NCI-H345 treated with DMSO at 0.1 percent for 48 hours (cell line): ENCODE data around the gene SH3RF3.

Experiments
- DNase-seq: peaks from one replicate; lab custom pipeline; 2025; ENCODE audit not compliant: unreplicated experiment; lab: John Stamatoyannopoulos, UW

The SH3RF3 gene

DNA sequence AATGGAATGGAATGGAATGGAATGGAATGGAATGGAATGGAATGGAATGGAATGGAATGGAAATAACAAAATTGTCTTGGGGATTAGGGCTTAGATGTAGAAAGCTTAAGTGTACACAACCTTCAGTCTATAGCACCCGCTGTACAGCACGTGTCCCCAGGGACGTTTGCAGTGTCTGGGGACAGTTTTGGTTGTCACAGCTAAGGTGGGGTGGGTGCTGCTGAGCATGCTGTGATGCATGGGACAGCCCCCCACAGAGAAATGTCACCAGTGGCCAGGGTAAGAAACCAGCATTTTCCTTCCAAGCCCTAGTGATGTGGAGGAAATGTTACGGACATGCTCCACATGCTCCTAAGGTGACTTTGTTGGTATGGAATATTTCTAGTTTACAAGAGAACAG lies 70.8 kb downstream of the SH3RF3 start:
- no peak for DNase-seq

DNA sequence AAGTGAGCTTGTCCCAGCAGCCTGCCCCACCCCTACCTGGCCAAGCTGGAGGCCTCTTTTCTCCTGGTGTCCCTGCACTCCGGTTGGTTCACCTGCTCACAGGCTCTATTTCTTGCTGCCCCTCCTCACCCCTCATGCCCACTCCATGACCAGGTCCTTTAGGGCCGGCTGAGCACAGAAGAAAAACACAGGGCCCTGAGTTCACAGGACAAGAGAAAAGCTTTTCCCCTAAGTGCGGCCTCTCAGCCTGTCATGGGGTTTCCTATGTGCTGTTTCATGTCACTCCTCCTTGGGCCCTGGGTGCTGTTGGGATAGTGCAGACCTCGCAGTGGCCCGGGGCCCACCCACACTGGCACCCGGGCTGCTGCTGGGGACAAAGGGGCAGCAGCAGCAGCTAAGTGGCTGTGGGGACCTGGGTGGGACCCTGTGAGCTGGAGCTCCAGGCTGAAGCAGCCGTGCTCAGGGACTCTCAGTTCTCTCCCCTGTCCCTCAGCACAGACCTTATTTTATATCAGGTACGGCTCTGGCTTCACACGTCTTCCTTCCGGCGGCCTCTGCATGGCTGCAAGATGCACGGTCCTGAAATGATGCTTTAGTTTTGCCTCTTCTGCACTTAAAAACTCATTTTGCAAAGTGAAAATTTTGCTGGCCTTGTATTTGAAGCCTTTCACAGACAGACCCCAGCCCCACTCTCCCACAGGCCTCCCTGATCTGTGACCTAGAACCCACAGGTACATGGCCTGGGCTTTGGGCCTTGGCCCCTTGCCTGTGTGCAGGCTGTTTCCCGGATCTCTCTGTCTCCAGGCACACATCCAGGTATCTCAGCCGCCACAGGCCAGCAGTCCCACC lies 71.8 kb downstream of the SH3RF3 start:
- no peak for DNase-seq

DNA sequence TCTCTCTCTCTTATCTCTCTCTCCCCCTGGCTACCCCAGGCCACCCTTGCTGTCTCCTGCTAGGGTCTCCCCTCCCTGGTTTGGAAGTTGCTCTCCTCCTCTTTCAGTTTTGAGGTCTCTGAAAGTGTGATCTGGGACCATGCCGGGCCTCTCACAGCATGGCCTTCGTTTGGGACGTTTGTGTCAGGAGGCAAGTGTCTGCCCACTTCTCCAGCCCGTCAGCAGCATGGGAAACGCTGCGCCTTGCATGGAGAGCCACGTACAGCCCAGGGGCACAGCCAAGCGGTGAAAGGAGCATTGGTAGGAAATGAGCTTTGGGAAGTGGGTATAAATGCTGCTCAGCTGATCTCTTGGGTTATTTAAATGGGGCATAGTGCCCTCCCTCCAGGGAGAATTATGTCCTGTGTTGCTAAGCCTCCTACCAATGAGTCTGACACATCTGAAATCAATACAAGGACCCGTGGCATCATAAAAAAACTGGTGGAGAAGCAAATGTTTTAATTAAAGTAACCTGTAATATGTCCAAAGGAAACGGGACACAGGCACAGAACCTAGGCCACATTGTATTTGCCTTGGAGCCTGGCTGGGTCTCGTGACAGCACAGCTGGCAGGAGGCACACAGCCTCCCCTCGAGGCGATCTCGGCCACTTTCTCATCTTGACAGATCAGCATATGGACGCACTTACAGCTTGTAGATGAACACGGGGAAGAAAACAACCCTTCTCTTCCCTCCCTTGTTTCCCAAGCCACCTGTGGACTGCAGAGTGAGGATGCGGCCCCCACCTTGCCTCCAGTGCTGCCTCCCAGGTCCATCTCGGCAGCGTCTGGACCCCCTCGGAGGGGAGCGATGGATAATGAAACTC lies 72.7 kb downstream of the SH3RF3 start:
- no peak for DNase-seq

DNA sequence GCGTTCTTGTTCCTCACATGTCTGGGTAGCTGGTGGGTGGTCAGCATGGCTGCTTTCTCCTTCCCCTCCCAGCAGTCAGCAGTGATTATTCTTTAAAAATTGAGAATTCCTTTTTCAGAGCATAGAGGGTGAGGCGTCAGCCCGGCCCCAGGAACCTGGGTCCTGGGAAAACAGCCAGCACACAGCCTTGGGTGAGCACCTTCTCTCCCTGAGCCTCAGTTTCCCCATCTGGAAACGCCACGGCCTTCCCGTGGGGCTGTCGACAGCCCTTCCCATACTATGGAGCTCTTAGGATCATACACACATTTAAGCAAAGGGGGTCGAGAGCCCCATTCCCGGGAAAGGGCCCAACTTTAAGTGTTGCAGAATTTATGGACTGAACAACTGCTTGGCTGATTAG lies 73.5 kb downstream of the SH3RF3 start:
- no peak for DNase-seq

GRCh38 chr2:109203246-109204011 lies 74.4 kb downstream of the SH3RF3 start:
- no peak for DNase-seq

GRCh38 chr2:109204412-109204811 lies 75.4 kb downstream of the SH3RF3 start:
- DNase-seq = no peak

DNA sequence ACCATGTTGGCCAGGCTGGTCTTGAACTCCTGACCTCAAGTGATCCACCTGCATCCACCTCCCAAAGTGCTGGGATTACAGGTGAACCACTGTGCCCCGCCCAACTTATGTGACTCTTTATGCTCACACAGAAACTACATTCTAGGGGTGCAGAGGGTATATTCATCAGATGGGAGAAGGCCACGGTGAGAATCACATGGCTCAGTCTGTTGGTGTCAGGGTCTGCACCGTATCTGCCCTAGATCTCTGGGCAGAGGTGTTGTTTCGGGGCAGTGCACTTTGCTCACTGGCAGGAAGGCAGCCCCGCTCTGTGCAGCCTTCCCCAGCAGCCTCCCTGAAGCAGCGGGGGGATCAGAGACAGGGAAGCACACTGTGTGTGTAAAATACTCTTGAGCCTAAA lies 76.4 kb downstream of the SH3RF3 start:
- DNase-seq = no peak

- DNase-seq = no peak
Observed at GRCh38 chr2:109206569-109207146, 77.7 kb downstream of the SH3RF3 start.

GRCh38 chr2:109207176-109207575 lies 78.2 kb downstream of the SH3RF3 start:
- no peak for DNase-seq

DNA sequence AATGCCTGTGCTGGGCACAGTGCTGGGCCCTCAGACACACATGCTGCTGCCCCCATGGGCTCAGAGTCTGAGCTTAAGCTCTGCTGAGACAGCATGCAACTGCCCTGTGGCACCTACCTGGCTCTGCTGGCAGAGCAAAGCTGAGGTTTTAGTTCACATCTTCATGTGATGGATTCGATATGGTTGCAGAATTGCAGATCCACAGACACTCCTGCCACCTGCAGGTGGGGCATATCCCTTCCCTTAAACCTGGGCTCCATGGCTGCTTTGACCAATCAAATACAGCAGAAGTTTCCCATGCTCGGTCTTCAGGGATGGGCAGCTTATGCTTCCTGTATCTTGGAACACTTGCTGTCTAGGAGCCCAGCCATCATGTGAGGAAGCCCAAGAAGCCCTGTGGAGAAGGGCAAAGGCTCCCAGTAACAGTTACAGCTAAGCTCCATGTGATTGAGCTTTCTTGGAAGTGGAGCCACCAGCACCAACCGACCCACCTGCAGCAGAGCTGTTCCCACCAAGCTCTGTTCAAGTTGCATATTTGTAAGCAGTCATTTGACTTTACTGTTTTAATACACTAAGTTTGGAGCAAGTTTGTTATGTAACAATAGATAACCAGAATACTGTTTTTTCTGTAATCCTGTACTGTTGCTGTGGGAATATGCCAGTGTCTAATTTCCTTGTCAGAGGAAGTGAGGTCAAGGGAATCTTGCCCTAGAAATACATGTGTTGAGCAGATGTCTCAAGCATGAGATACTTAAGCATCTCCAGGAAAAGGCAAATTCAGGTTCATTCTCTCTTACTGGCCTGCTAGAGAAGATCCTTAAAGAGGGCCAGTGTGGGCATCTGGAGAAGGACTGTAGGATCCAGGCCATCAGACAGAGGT lies 79.3 kb downstream of the SH3RF3 start:
- DNase-seq = no peak

GRCh38 chr2:109208951-109209335 lies 79.9 kb downstream of the SH3RF3 start:
- DNase-seq = no peak

DNA sequence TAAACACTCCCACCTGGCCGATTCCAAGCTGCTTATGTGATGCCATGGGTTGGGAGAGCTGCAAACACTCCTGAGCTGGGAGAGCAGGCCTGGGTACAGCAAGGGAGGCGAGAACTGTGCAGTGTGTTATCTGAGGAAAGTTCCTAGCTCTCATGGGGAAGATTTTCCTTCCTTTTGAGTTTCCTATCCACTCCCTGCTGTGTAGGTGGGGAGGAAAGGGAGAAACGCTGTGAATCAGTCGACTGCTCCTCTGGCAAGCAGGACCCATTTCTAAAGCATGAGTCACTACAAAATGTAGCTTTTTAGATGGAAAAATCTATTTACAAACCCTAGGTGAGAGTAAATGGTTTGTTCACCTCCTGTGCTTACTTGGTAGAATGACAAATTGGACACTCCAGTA lies 80.4 kb downstream of the SH3RF3 start:
- DNase-seq = no peak

DNA sequence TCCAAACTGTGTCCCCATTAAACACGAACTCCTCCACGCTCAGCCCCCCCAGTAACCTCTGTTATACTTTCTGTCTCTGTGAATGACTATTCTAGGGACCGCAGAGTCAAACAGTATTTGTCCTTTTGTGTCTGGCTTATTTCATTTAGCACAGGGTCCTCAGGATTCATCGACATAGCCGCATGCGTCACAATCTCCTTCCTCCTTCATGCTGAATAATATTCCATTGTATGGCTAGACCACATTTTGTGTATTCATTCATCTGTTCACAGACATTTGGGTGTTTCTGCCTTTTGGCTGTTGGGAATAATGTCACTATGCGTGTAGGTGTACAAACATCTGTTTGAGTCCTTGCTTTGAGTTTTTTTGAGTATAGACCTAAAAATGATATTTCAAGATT lies 80.9 kb downstream of the SH3RF3 start:
- no peak for DNase-seq

DNA sequence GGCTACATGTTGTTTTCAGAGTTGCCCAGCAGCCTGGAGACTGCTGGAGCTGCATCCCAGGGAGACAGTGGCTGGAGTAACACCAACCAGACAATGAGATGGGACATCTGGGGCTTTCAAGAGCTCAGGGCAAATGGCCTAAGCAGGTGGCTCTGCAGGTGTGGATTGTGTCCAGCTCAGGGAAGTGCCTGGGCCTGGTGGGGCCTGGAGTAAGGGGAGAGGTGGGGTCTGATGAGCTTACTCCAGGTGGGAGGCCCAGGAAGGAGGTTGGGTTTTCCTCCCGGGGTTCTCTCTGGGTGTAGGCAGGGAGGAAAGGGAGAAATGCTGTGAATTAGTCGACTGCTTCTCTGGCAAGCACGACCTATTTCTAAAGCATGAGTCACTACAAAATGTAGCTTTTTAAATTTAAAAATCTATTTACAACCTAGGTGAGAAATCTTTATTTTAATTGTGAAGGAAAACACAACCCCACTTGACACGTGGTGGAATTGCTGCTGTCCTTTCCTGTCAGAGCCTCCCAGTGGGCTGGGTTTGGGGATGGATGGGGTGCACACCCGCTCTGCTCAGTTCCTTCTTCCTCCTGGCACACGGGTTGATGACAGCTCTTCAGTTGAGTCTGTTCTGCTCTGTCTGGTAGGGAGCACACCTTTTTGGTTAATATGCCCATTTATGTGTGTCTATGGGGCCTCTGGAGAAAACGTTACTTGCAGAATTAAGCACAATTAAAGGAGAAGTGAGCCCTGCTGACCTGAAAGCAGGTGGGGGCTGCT lies 81.6 kb downstream of the SH3RF3 start:
- DNase-seq = no peak

GRCh38 chr2:109211315-109211714 lies 82.3 kb downstream of the SH3RF3 start:
- DNase-seq = no peak

DNA sequence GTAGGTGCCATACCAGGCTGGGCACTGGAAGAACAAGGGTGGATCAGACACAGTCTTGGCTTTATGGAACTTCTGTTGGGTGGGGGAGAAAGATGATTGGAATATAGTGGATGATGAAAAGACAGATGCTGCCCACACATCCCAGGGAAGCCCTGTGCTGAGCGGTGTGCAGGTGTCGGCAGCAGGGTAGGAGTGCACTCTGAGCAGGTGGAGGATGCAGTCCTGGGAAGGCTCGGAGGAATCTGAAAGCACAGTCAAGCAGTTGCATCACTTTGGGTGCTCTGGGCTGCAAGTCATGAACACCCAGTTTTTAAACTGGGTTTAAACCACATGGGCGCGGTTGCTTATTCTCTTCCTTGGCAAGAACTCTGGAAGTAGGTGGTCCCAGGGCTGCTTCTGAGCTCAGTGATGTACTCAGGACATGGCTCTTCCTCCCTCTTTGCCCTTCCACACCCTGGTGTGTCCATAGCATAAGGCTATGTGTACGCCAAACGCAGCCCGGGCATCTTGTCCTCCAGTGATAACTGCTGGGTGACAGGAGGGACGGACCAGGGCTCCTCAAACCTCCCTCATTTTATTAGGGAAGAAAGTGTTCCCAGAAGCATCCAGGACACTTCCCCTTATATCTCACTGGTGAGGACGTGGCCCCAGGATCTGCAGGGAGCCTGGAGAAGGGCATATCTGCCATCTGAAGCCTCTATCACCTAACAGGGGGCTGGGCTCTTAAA lies 84.0 kb downstream of the SH3RF3 start:
- no peak for DNase-seq

GRCh38 chr2:109213646-109214433 lies 84.8 kb downstream of the SH3RF3 start:
- no peak for DNase-seq
